Endothelial cell (in vitro differentiated cells): ENCODE measurements around the gene PPT2. TPM values are rescaled to one million over a fixed set of nuclear protein-coding genes. Genes with fewer than 3 reads are reported as not detected.
A peak's percentile ranks its signal among the peaks of the same experiment; 100 is the strongest.

ENCODE experiments used
- DNase-seq: peaks from one replicate; pipeline ENCODE4 v3.0.0; 2021; ENCODE audit warnings: low spot score
- H3K27ac Mint-ChIP-seq: one replicate; pipeline ENCODE4 v1.8.0; 2021; ENCODE audit warnings: mixed read lengths, inconsistent platforms; ENCODE audit not compliant: unreplicated experiment
- H3K27me3 Mint-ChIP-seq: one replicate; pipeline ENCODE4 v1.8.0; 2021; ENCODE audit warnings: mild to moderate bottlenecking, moderate library complexity, mixed read lengths, inconsistent platforms; ENCODE audit not compliant: unreplicated experiment
- H3K36me3 Mint-ChIP-seq: one replicate; pipeline ENCODE4 v1.8.0; 2021; ENCODE audit warnings: mild to moderate bottlenecking, low read depth, mixed read lengths, inconsistent platforms; ENCODE audit not compliant: unreplicated experiment
- H3K4me1 Mint-ChIP-seq: one replicate; pipeline ENCODE4 v1.8.0; 2021; ENCODE audit warnings: mild to moderate bottlenecking, mixed read lengths, inconsistent platforms; ENCODE audit not compliant: unreplicated experiment
- H3K4me3 Mint-ChIP-seq: one replicate; pipeline ENCODE4 v1.8.0; 2021; ENCODE audit warnings: mild to moderate bottlenecking, mixed read lengths, inconsistent platforms; ENCODE audit not compliant: unreplicated experiment
- H3K9me3 Mint-ChIP-seq: one replicate; pipeline ENCODE4 v1.8.0; 2021; ENCODE audit warnings: mixed read lengths, inconsistent platforms; ENCODE audit not compliant: unreplicated experiment
- CTCF ChIP-seq: fragments of 200-600 bp; sonication (generic); IDR thresholded peaks from one replicate; pipeline ENCODE4 v1.5.0; 2021; ENCODE audit warnings: antibody characterized with exemption; ENCODE audit not compliant: unreplicated experiment
- total RNA-seq: library from RNA; stranded (reverse); fragmentation: NEBNext Ultra II Directional; extraction: Animal tissue kit (Norgen Biotek cat#: 25700); gene quantifications from one replicate; pipeline ENCODE4 v1.2.1, GENCODE V29; 2021; ENCODE audit not compliant: unreplicated experiment

PPT2 gene
- total RNA-seq, 1 donor from 2014 or later, result 44.4 TPM

- Mint-ChIP-seq H3K27ac (peak overlapping the region; percentile 53), H3K4me1 (peaks cover 45% of the 10 kb centered on the region), H3K9me3 (no peaks in the 10 kb centered on the region), H3K36me3 (peaks cover 19% of the 10 kb centered on the region), H3K27me3 (peaks cover 13% of the 10 kb centered on the region), H3K4me3 (peak overlapping the region; percentile 44)
- no peak for TF ChIP-seq CTCF
- no peak for DNase-seq
Observed at GRCh38 chr6:32108727-32109113, 45.2 kb upstream of the PPT2 start.

- DNase-seq, result no peak
- H3K27me3 Mint-ChIP-seq, result peaks cover 13% of the 10 kb centered on the region
- no peaks in the 10 kb centered on the region for H3K9me3 Mint-ChIP-seq
- H3K4me3 Mint-ChIP-seq, result peak within 1 kb of the TSS; percentile 44
- peaks cover 19% of the 10 kb centered on the region for H3K36me3 Mint-ChIP-seq
- peaks cover 45% of the 10 kb centered on the region for H3K4me1 Mint-ChIP-seq
- peak within 1 kb of the TSS; percentile 53 for H3K27ac Mint-ChIP-seq
- TF ChIP-seq CTCF, result no peak
Observed at GRCh38 chr6:32109114-32109764, 44.7 kb upstream of the PPT2 start, which contains the start of gene TNXB. Gene TNXB, minus strand, starts transcription at chr6:32109338. Its CDS starts 11,140 bp downstream, at chr6:32098198.

GRCh38 chr6:32109765-32110160 lies 44.2 kb upstream of the PPT2 start:
- H3K36me3 Mint-ChIP-seq, result peaks cover 21% of the 10 kb centered on the region
- peaks cover 45% of the 10 kb centered on the region for H3K4me1 Mint-ChIP-seq
- H3K4me3 Mint-ChIP-seq, result peak overlapping the region; percentile 25
- no peaks in the 10 kb centered on the region for H3K9me3 Mint-ChIP-seq
- H3K27me3 Mint-ChIP-seq, result peaks cover 13% of the 10 kb centered on the region
- H3K27ac Mint-ChIP-seq, result no peak overlapping the region
- no peak for DNase-seq
- no peak for TF ChIP-seq CTCF

GRCh38 chr6:32110632-32111031 lies 43.3 kb upstream of the PPT2 start:
- DNase-seq, result no peak
- Mint-ChIP-seq H3K27ac (no peak overlapping the region), H3K27me3 (peaks cover 13% of the 10 kb centered on the region), H3K9me3 (no peaks in the 10 kb centered on the region), H3K36me3 (peaks cover 23% of the 10 kb centered on the region), H3K4me1 (peaks cover 45% of the 10 kb centered on the region), H3K4me3 (no peak overlapping the region)
- no peak for TF ChIP-seq CTCF

- no peak for TF ChIP-seq CTCF
- H3K4me3 Mint-ChIP-seq, result no peak overlapping the region
- H3K27ac Mint-ChIP-seq, result peak overlapping the region; percentile 45
- H3K4me1 Mint-ChIP-seq, result peaks cover 45% of the 10 kb centered on the region
- no peak for DNase-seq
- H3K9me3 Mint-ChIP-seq, result no peaks in the 10 kb centered on the region
- H3K36me3 Mint-ChIP-seq, result peaks cover 26% of the 10 kb centered on the region
- peaks cover 14% of the 10 kb centered on the region for H3K27me3 Mint-ChIP-seq
Observed at GRCh38 chr6:32111424-32112066, 42.4 kb upstream of the PPT2 start.
